ENCODE results near the gene CIDEB. TPM values are rescaled to one million over a fixed set of nuclear protein-coding genes. Genes with fewer than 3 reads are reported as not detected.

The CIDEB gene
- total and polyA plus RNA-seq, 9 donors: 13.8 to 38.4 (median 22.6) TPM

- intact Hi-C loops (cut with DNase I): loop anchor here in 1 of 4 donors (5.0 kb wide), 1 partner anchor 69 kb away; the partner anchor contains the start of gene TINF2
- H3K4me1 ChIP-seq (ENCODE audit: insufficient read depth): peaks cover 12% of the 10 kb centered on the region
Measured at GRCh38 chr14:24310646-24311604, 3.1 kb upstream of the CIDEB start, which contains the start of gene LTB4R. Gene LTB4R, plus strand, starts transcription at chr14:24311502. Its CDS starts 4,150 bp downstream, at chr14:24315652.

DNA sequence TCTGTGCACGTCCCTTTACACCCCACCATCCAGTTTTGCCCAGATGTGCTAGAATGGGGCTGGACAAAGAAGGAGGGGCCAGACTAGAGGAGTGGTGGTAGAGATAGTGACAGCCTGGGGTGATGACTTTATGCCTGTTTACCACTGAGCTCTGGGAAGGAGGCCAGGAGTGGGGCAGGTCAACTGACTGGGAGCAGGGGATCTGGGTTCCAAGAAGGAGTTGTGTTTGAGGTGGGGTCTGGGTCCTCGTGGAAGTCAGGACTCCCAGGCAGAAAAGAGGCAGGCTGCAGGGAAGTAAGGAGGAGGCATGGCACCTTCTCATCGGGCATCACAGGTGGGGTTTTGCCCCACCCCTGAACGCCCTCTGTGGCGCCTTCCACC, 2.5 kb upstream of the CIDEB start:
- peak in 2 of 5 donors; percentile 55 to 68 for DNase-seq
- peaks cover 12% of the 10 kb centered on the region for H3K4me1 ChIP-seq (ENCODE audit: insufficient read depth)
- no peaks in the 10 kb centered on the region for H3K27me3 ChIP-seq
- H3K4me3 ChIP-seq: peak overlapping the region; percentile 40
- WGBS, 3 donors: 19 to 28% (median 20%) methylated on average over 5 of the region's 5 CpGs
- no peaks in the 10 kb centered on the region for H3K36me3 ChIP-seq
- intact Hi-C loops (cut with DNase I): loop anchor here in 1 of 4 donors (5.0 kb wide), 1 partner anchor 68 kb away; the partner anchor contains the start of gene TINF2
- peak overlapping the region in 1 of 2 donors; percentile 85 for H3K27ac ChIP-seq
- H3K9me3 ChIP-seq: no peaks in the 10 kb centered on the region
- TF ChIP-seq EP300 (IDR thresholded peaks at IDR 0.05) (no peak), POLR2A (IDR thresholded peaks at IDR 0.05) (no peak)
- TF ChIP-seq, protein P1, sequence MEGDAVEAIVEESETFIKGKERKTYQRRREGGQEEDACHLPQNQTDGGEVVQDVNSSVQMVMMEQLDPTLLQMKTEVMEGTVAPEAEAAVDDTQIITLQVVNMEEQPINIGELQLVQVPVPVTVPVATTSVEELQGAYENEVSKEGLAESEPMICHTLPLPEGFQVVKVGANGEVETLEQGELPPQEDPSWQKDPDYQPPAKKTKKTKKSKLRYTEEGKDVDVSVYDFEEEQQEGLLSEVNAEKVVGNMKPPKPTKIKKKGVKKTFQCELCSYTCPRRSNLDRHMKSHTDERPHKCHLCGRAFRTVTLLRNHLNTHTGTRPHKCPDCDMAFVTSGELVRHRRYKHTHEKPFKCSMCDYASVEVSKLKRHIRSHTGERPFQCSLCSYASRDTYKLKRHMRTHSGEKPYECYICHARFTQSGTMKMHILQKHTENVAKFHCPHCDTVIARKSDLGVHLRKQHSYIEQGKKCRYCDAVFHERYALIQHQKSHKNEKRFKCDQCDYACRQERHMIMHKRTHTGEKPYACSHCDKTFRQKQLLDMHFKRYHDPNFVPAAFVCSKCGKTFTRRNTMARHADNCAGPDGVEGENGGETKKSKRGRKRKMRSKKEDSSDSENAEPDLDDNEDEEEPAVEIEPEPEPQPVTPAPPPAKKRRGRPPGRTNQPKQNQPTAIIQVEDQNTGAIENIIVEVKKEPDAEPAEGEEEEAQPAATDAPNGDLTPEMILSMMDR (IDR thresholded peaks at IDR 0.05): no peak

More at GRCh38 chr14:24310646-24311604, 3.1 kb upstream of the CIDEB start, which contains the start of gene LTB4R:
- WGBS, 3 donors: 0 to 11% (median 2%) methylated on average over 51 to 99 of the region's 99 CpGs
- Histone ChIP-seq H3K36me3 (no peaks in the 10 kb centered on the region), H3K9me3 (no peaks in the 10 kb centered on the region), H3K27me3 (no peaks in the 10 kb centered on the region), H3K27ac (peak within 1 kb of the TSS; percentile 73 to 85), H3K4me3 (peak within 1 kb of the TSS; percentile 40)
- TF ChIP-seq POLR2A (IDR thresholded peaks at IDR 0.05) (peak; percentile 44), EP300 (IDR thresholded peaks at IDR 0.05) (no peak)
- TF ChIP-seq, protein P1 (IDR thresholded peaks at IDR 0.05): peak; percentile 16 to 42 (median 27)
- peak; percentile 77 to 86 (median 83) for DNase-seq

GRCh38 chr14:24309538-24310264, 1.9 kb upstream of the CIDEB start, which contains the start of gene LTB4R2:
Gene LTB4R2, plus strand, starts transcription at chr14:24310140. Its CDS starts 525 bp downstream, at chr14:24310665.
- peaks cover 12% of the 10 kb centered on the region for H3K4me1 ChIP-seq (ENCODE audit: insufficient read depth)
- H3K27me3 ChIP-seq: no peaks in the 10 kb centered on the region
- H3K9me3 ChIP-seq: no peaks in the 10 kb centered on the region
- DNase-seq: no peak
- intact Hi-C loops (cut with DNase I): loop anchor here in 2 of 4 donors (5.0 kb wide), 1 partner anchor 67 kb away; the partner anchor contains the start of gene TINF2 (in 2 of the 2)
- H3K27ac ChIP-seq: peak within 1 kb of the TSS; percentile 9 to 85
- H3K4me3 ChIP-seq: peak within 1 kb of the TSS; percentile 40
- H3K36me3 ChIP-seq: no peaks in the 10 kb centered on the region
- 69 to 71% (median 70%) methylated on average over 5 of the region's 5 CpGs for WGBS, 3 donors
- TF ChIP-seq, protein P1 (IDR thresholded peaks at IDR 0.05): no peak
- TF ChIP-seq EP300 (IDR thresholded peaks at IDR 0.05) (no peak), POLR2A (IDR thresholded peaks at IDR 0.05) (no peak)

All from ovary (tissue), 9 donors.